ENCODE measurements around the gene WAS. TPM values are rescaled to one million over a fixed set of nuclear protein-coding genes. Genes with fewer than 3 reads are reported as not detected.
"Not testable (repeated sequence)": the region's sequence is repeated elsewhere in the genome, so short reads cannot be mapped to it uniquely, and the experiment has no call there.

WAS gene
- total RNA-seq, 1 experiment from 2014 or later, result 63.4 TPM

GRCh38 chrX:48676893-48677270 is 6.7 kb upstream of the WAS start:
- DNase-seq, result peak; percentile 47
- H2AFZ ChIP-seq (ENCODE audit: low read length), result no peak overlapping the region

GRCh38 chrX:48677516-48677915 is 6.1 kb upstream of the WAS start:
- Histone ChIP-seq H3K9ac (ENCODE audit: low read length) (peak overlapping the region; percentile 90), H3K27me3 (ENCODE audit: low read length) (no peaks in the 10 kb centered on the region), H3K27ac (ENCODE audit: low read length) (no peak overlapping the region), H2AFZ (ENCODE audit: low read length) (no peak overlapping the region), H3K36me3 (ENCODE audit: insufficient read depth, low read length) (no peaks in the 10 kb centered on the region), H3K9me2 (replicated peaks; ENCODE audit: insufficient read depth, low read length) (no peaks in the 10 kb centered on the region), H3K4me2 (ENCODE audit: low read depth, low read length, poor library complexity, severe bottlenecking) (peak overlapping the region; percentile 79), H3K9me3 (ENCODE audit: low read length) (no peaks in the 10 kb centered on the region), H3K4me3 (ENCODE audit: low read length) (peak overlapping the region; percentile 84), H3K4me1 (ENCODE audit: low read length) (peaks cover 11% of the 10 kb centered on the region), H3K79me2 (ENCODE audit: low read length) (peaks cover 4% of the 10 kb centered on the region; the same call in 1 of the 2 replicates), H4K20me1 (ENCODE audit: insufficient read depth, low read depth, low read length) (no peaks in the 10 kb centered on the region)
- DNase-seq, result peak; percentile 32

More at GRCh38 chrX:48676893-48677270, 6.7 kb upstream of the WAS start:
- no peaks in the 10 kb centered on the region for H3K9me2 ChIP-seq (replicated peaks; ENCODE audit: insufficient read depth, low read length)
- H3K9me3 ChIP-seq (ENCODE audit: low read length), result no peaks in the 10 kb centered on the region
- H3K4me1 ChIP-seq (ENCODE audit: low read length), result peaks cover 11% of the 10 kb centered on the region
- peak overlapping the region; percentile 84 for H3K4me3 ChIP-seq (ENCODE audit: low read length)
- H3K79me2 ChIP-seq (ENCODE audit: low read length), result peaks cover 4% of the 10 kb centered on the region; the same call in 1 of the 2 replicates
- no peaks in the 10 kb centered on the region for H3K36me3 ChIP-seq (ENCODE audit: insufficient read depth, low read length)
- no peak overlapping the region for H3K27ac ChIP-seq (ENCODE audit: low read length)
- H4K20me1 ChIP-seq (ENCODE audit: insufficient read depth, low read depth, low read length), result no peaks in the 10 kb centered on the region
- peak overlapping the region; percentile 90 for H3K9ac ChIP-seq (ENCODE audit: low read length)
- H3K27me3 ChIP-seq (ENCODE audit: low read length), result no peaks in the 10 kb centered on the region
- H3K4me2 ChIP-seq (ENCODE audit: low read depth, low read length, poor library complexity, severe bottlenecking), result peak overlapping the region; percentile 79

GRCh38 chrX:48680467-48680866 is 3.1 kb upstream of the WAS start:
- H3K4me2 ChIP-seq (ENCODE audit: low read depth, low read length, poor library complexity, severe bottlenecking); H2AFZ ChIP-seq (ENCODE audit: low read length); H3K9me2 ChIP-seq (replicated peaks; ENCODE audit: insufficient read depth, low read length); H4K20me1 ChIP-seq (ENCODE audit: insufficient read depth, low read depth, low read length); H3K4me3 ChIP-seq (ENCODE audit: low read length); H3K9ac ChIP-seq (ENCODE audit: low read length); H3K27ac ChIP-seq (ENCODE audit: low read length); H3K9me3 ChIP-seq (ENCODE audit: low read length); H3K27me3 ChIP-seq (ENCODE audit: low read length); H3K36me3 ChIP-seq (ENCODE audit: insufficient read depth, low read length): not testable (repeated sequence)
- peaks cover 27% of the 10 kb centered on the region for H3K4me1 ChIP-seq (ENCODE audit: low read length)
- H3K79me2 ChIP-seq (ENCODE audit: low read length), result peaks cover 19% of the 10 kb centered on the region
- DNase-seq, result peak; percentile 67

GRCh38 chrX:48680925-48681324 is 2.7 kb upstream of the WAS start:
- peaks cover 19% of the 10 kb centered on the region for H3K79me2 ChIP-seq (ENCODE audit: low read length)
- not testable (repeated sequence) for H3K36me3 ChIP-seq (ENCODE audit: insufficient read depth, low read length); H3K4me2 ChIP-seq (ENCODE audit: low read depth, low read length, poor library complexity, severe bottlenecking); H3K27me3 ChIP-seq (ENCODE audit: low read length); H2AFZ ChIP-seq (ENCODE audit: low read length); H3K9me2 ChIP-seq (replicated peaks; ENCODE audit: insufficient read depth, low read length); H4K20me1 ChIP-seq (ENCODE audit: insufficient read depth, low read depth, low read length); H3K9ac ChIP-seq (ENCODE audit: low read length); H3K9me3 ChIP-seq (ENCODE audit: low read length); H3K27ac ChIP-seq (ENCODE audit: low read length); DNase-seq; H3K4me3 ChIP-seq (ENCODE audit: low read length)
- H3K4me1 ChIP-seq (ENCODE audit: low read length), result peaks cover 27% of the 10 kb centered on the region

GRCh38 chrX:48681539-48682183 is 1.9 kb upstream of the WAS start:
- Histone ChIP-seq H2AFZ (ENCODE audit: low read length) (no peak overlapping the region), H3K9ac (ENCODE audit: low read length) (no peak overlapping the region), H3K9me3 (ENCODE audit: low read length) (no peaks in the 10 kb centered on the region), H3K4me2 (ENCODE audit: low read depth, low read length, poor library complexity, severe bottlenecking) (no peak overlapping the region), H3K4me1 (ENCODE audit: low read length) (peaks cover 27% of the 10 kb centered on the region), H3K9me2 (replicated peaks; ENCODE audit: insufficient read depth, low read length) (no peaks in the 10 kb centered on the region), H3K27ac (ENCODE audit: low read length) (no peak overlapping the region), H3K4me3 (ENCODE audit: low read length) (no peak overlapping the region), H3K27me3 (ENCODE audit: low read length) (no peaks in the 10 kb centered on the region), H4K20me1 (ENCODE audit: insufficient read depth, low read depth, low read length) (no peaks in the 10 kb centered on the region), H3K79me2 (ENCODE audit: low read length) (peaks cover 19% of the 10 kb centered on the region), H3K36me3 (ENCODE audit: insufficient read depth, low read length) (no peaks in the 10 kb centered on the region)
- DNase-seq, result no peak

GRCh38 chrX:48682795-48683194 is 804 bp upstream of the WAS start:
- H3K4me1 ChIP-seq (ENCODE audit: low read length), result peaks cover 22% of the 10 kb centered on the region
- not testable (repeated sequence) for H3K9me3 ChIP-seq (ENCODE audit: low read length); H3K27me3 ChIP-seq (ENCODE audit: low read length); H2AFZ ChIP-seq (ENCODE audit: low read length); DNase-seq; H3K9ac ChIP-seq (ENCODE audit: low read length); H3K9me2 ChIP-seq (replicated peaks; ENCODE audit: insufficient read depth, low read length); H4K20me1 ChIP-seq (ENCODE audit: insufficient read depth, low read depth, low read length); H3K27ac ChIP-seq (ENCODE audit: low read length); H3K36me3 ChIP-seq (ENCODE audit: insufficient read depth, low read length)
- peak overlapping the region; percentile 65 for H3K4me2 ChIP-seq (ENCODE audit: low read depth, low read length, poor library complexity, severe bottlenecking)
- peak overlapping the region; percentile 64; the same call in 1 of the 2 replicates for H3K4me3 ChIP-seq (ENCODE audit: low read length)
- peaks cover 15% of the 10 kb centered on the region for H3K79me2 ChIP-seq (ENCODE audit: low read length)

- H3K36me3 ChIP-seq (ENCODE audit: insufficient read depth, low read length), result no peaks in the 10 kb centered on the region
- H3K9me3 ChIP-seq (ENCODE audit: low read length), result no peaks in the 10 kb centered on the region
- no peaks in the 10 kb centered on the region for H3K9me2 ChIP-seq (replicated peaks; ENCODE audit: insufficient read depth, low read length)
- H3K4me3 ChIP-seq (ENCODE audit: low read length), result peak overlapping the region; percentile 64
- H3K9ac ChIP-seq (ENCODE audit: low read length), result peak overlapping the region; percentile 76
- H4K20me1 ChIP-seq (ENCODE audit: insufficient read depth, low read depth, low read length), result 0 out of 2 replicates have a peak, but pooled peaks cover 3% of the 10 kb centered on the region
- DNase-seq, result no peak
- H3K27me3 ChIP-seq (ENCODE audit: low read length), result no peaks in the 10 kb centered on the region
- H3K27ac ChIP-seq (ENCODE audit: low read length), result peak overlapping the region; percentile 71
- H3K4me1 ChIP-seq (ENCODE audit: low read length), result peaks cover 22% of the 10 kb centered on the region
- H3K4me2 ChIP-seq (ENCODE audit: low read depth, low read length, poor library complexity, severe bottlenecking), result peak overlapping the region; percentile 65
- peaks cover 15% of the 10 kb centered on the region for H3K79me2 ChIP-seq (ENCODE audit: low read length)
- no peak overlapping the region for H2AFZ ChIP-seq (ENCODE audit: low read length)
Measured at GRCh38 chrX:48684134-48684533, 535 bp downstream of the WAS start.

- Histone ChIP-seq H4K20me1 (ENCODE audit: insufficient read depth, low read depth, low read length) (0 out of 2 replicates have a peak, but pooled peaks cover 3% of the 10 kb centered on the region), H3K4me1 (ENCODE audit: low read length) (peaks cover 17% of the 10 kb centered on the region), H3K79me2 (ENCODE audit: low read length) (peaks cover 15% of the 10 kb centered on the region), H2AFZ (ENCODE audit: low read length) (no peak overlapping the region), H3K4me3 (ENCODE audit: low read length) (no peak overlapping the region), H3K27me3 (ENCODE audit: low read length) (no peaks in the 10 kb centered on the region), H3K9me2 (replicated peaks; ENCODE audit: insufficient read depth, low read length) (no peaks in the 10 kb centered on the region), H3K36me3 (ENCODE audit: insufficient read depth, low read length) (no peaks in the 10 kb centered on the region), H3K27ac (ENCODE audit: low read length) (no peak overlapping the region), H3K4me2 (ENCODE audit: low read depth, low read length, poor library complexity, severe bottlenecking) (no peak overlapping the region), H3K9me3 (ENCODE audit: low read length) (no peaks in the 10 kb centered on the region), H3K9ac (ENCODE audit: low read length) (no peak overlapping the region)
- no peak for DNase-seq
Measured at GRCh38 chrX:48685416-48685815, 1.8 kb downstream of the WAS start.

Data from Karpas-422 (cell line).